Measurements from ENCODE around the gene CYBC1.

CYBC1 gene

DNA sequence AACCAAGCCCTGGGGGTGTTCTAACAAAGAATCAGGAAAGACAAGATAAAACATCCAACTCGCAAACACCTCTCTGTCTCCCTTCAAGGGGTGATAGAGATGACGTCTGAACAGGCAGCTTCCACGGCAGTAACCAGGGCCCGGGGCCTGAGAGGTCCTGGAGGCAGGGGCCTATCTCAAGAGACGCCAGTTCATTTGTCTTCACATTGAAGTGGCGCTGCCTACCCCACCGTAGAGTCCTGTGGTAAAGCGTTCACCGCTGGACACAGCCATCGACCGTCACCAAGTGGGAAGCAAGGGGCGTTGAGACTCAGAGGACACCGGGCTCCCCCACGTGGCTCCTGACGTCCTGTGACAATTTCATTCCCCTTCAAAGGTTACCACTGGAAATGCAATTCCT is 57.6 kb downstream of the CYBC1 start:
- no peak for DNase-seq (ENCODE audit: low spot score)
- TF ChIP-seq, protein P1, sequence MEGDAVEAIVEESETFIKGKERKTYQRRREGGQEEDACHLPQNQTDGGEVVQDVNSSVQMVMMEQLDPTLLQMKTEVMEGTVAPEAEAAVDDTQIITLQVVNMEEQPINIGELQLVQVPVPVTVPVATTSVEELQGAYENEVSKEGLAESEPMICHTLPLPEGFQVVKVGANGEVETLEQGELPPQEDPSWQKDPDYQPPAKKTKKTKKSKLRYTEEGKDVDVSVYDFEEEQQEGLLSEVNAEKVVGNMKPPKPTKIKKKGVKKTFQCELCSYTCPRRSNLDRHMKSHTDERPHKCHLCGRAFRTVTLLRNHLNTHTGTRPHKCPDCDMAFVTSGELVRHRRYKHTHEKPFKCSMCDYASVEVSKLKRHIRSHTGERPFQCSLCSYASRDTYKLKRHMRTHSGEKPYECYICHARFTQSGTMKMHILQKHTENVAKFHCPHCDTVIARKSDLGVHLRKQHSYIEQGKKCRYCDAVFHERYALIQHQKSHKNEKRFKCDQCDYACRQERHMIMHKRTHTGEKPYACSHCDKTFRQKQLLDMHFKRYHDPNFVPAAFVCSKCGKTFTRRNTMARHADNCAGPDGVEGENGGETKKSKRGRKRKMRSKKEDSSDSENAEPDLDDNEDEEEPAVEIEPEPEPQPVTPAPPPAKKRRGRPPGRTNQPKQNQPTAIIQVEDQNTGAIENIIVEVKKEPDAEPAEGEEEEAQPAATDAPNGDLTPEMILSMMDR (IDR thresholded peaks at IDR 0.05; ENCODE audit: extremely low read depth, missing control alignments), result no peak
